ENCODE measurements around the gene FBXL15.

- TF ChIP-seq CTCF (IDR thresholded peaks at IDR 0.05 in 8 of 11, conservative IDR thresholded peaks at IDR 0.05 in 3 of 11) = no peak
- TF ChIP-seq POLR2AphosphoS5 (IDR thresholded peaks at IDR 0.05) = no peak
- peak in 1 of 3 donors; percentile 4 for TF ChIP-seq POLR2A (IDR thresholded peaks at IDR 0.05)
Observed at GRCh38 chr10:102394801-102395399, 25.7 kb upstream of the FBXL15 start.
